Melanocyte of skin (primary cell): ENCODE data around the gene APOA4. TPM values are rescaled to one million over a fixed set of nuclear protein-coding genes. Genes with fewer than 3 reads are reported as not detected.

Experiments
- total RNA-seq, 2 donors: library from RNA; depleted of rRNA; stranded (reverse); fragments of >200 nt; gene quantifications; 2 replicates each; pipeline ENCODE4 v1.2.3, GENCODE V29; 2012

APOA4 gene
- total RNA-seq, result not detected

DNA sequence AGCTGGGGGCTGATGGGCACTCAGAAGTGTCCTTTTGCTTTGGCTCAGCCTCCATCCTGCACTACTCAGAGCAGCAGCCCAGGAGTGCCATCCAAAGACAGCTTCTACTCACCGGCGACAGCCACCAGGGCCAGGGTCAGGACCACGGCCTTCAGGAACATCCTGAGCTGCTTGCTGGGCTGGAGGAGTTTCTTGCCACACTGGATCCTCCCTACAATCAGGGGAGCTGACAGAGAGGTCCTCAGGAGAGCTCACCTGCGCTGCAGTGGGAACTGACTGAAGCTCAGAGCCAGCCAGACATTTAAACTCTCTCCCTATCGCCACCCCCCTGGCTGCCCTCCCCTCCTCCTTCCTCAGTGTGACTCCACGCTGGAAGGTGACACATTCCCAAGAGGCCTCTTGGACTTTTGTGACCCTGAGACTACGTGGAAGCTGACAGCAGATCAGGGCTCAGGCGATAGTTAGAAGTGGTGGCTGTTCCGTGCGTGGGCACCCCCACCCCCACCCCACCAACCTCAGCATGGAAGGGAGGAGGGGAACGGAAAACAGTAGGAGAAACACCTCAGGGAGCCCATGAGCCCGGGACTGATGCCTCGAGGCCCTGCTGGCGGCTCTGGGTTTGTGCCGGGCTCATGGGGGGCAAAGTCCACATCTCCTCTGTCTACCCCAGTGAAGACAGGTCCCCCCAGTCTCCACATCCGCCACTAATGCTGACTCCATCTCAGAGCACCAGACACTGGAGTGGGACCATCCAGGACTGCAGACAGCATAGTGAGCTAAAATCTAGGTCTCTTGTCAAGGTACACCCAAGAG lies at the start of gene APOA4:
Gene APOA4, minus strand, starts transcription at position 274 of the 813 bp plus-strand sequence. Its CDS starts 113 bp downstream, at position 161.

DNA sequence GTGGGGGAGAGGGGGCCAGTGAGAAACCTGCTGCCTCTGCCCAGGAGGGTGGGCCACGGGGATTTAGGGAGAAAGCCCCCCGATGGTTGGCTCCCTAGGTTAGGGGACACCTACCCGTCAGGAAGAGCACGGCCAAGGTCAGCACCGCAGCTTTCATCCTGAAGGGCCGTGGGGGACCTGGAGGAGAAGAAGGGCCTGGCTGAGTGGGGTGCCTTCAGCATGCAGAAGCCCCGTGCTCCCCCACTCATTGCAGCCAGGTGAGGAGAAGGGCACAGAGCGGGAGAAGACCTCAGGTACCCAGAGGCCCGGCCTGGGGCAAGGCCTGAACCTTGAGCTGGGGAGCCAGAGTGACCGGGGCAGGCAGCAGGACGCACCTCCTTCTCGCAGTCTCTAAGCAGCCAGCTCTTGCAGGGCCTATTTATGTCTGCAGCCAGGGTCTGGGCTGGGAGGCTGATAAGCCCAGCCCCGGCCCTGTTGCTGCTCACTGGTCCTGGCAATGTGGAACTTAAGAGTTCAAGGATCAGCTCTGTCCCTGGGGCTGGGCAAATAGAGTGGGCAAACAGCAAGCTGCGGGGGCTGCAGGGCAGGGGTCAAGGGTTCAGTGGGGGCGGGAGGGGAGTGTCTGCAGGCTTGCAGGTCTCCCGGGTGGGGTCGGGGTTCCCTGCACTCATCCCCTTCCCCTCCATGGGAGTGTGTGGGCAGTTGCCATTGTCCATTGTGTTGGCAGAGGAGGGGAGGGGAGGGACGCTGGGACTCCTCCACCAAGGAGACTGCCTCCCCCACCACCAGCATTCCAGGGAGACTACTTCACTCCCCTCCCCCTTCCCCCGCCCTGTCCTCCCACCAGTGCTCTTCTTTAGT lies 14.4 kb upstream of the APOA4 start, which contains the start of gene APOA1:
Gene APOA1, minus strand, starts transcription at position 392 of the 861 bp plus-strand sequence. Its CDS starts 235 bp downstream, at position 157.

DNA sequence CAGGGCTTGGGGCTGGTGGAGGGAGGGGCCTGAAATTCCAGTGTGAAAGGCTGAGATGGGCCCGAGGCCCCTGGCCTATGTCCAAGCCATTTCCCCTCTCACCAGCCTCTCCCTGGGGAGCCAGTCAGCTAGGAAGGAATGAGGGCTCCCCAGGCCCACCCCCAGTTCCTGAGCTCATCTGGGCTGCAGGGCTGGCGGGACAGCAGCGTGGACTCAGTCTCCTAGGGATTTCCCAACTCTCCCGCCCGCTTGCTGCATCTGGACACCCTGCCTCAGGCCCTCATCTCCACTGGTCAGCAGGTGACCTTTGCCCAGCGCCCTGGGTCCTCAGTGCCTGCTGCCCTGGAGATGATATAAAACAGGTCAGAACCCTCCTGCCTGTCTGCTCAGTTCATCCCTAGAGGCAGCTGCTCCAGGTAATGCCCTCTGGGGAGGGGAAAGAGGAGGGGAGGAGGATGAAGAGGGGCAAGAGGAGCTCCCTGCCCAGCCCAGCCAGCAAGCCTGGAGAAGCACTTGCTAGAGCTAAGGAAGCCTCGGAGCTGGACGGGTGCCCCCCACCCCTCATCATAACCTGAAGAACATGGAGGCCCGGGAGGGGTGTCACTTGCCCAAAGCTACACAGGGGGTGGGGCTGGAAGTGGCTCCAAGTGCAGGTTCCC lies 6.5 kb upstream of the APOA4 start, which contains the start of gene APOC3:
Gene APOC3, plus strand, starts transcription at position 383 of the 659 bp plus-strand sequence. CDS start 676 bp downstream, outside the sequence.

DNA sequence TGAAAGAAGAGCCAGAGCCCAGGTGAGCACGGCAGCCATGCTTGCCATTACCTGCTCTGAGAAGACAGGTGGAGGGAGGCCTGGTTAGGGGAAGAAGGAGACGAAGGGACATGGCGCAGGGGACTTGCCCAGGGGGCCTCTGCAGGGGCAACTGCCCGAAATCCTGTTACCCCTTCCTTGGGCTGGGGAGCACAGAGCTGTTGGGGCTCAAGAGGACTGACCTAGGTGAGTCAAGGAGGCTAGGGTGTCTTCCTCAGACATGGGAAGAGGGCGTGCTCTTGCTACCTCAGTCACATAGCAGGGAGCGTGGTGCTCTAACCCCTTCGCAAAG lies 31.3 kb downstream of the APOA4 start, which contains the start of gene APOA5:
Gene APOA5, minus strand, starts transcription at position 67 of the 331 bp plus-strand sequence. Its CDS starts 19 bp downstream, at position 48.

DNA sequence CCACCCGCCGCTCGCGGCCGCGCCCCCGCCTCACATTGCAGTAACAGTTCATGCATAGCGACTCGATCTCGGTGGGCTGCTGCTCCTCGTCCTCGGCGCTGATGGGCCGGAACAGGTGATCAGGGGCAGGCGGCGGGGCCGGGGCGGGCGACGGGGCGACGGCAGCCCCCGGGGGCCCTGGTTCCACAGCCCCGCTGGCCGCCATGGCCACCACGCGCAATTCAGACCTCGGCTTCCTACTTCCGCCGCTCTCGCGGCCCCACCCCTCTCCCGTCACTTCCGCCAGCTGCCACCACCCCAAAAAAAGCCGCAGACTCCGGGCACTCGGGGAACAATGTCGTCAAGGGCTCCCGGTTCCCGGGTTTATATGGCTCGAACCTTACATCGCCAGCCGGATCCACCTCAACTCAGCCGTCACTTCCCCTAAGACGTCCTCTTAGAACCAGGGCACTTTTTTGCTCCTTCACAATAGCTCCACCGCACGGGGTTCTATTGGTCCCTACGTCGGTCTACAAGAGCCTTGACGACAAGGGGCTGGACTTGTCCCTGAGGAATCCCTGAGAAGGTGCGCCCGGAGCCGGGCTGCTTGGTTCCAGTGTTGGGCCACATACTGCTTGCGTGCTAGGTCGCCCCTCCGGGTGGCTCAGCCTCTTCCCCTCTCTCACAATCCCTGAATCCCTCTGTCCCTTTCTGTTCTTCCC lies 35.2 kb downstream of the APOA4 start, which contains the start of gene ZPR1:
Gene ZPR1, minus strand, starts transcription at position 238 of the 701 bp plus-strand sequence. Its CDS starts 33 bp downstream, at position 205.

DNA sequence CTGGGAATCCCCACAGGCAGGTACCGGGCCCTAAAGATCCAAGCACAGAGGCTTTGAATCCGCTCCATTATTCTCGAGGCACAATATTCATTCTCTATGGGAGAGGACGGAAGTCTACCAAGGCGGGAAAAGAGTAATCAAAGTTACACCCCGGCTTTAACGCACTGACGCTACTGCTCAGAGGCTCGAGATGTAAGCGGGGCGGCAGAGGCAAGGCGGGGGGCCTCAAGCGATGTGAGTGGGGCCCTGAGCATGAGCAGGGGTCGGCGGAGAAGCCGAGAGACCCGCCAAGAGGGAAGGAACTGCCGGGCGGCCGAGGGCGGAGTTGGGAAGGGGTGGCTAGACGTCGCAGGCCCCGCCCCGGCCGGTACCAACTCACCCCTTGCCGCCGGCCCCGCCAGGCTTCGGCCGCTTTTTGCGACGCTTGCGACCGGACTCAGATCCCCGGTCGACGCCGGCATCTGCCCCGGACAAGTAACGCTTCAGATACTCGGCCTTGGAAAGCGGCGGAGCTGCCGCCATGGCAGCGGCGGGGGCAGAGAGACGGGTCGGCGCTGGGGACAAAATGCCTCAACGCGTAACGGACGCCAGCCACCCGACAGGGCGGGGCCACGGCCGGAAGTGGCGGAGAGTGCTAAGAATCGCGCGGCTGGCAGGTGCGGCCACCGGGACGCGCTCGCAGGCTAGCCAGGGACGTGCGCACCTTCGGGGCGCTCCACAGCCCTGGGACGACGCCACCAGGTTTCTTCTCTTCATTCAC lies 50.5 kb downstream of the APOA4 start, which contains the start of gene BUD13:
Gene BUD13, minus strand, starts transcription at position 545 of the 760 bp plus-strand sequence. Its CDS starts 23 bp downstream, at position 522.

Other genes starting within 250 kb of the APOA4 start
- gene BUD13, start 50.3 kb downstream of the APOA4 start, total RNA-seq, result 10 to 100 TPM; 13.1 to 19.6 TPM
- gene ZPR1, start 35.3 kb downstream of the APOA4 start, total RNA-seq, result 10 to 100 TPM; 25.1 to 45.3 TPM
- gene APOA5, start 31.4 kb downstream of the APOA4 start, total RNA-seq, result not detected
- gene APOC3, start 6.6 kb upstream of the APOA4 start, total RNA-seq, result not detected
- gene APOA1, start 14.3 kb upstream of the APOA4 start, total RNA-seq, result not detected